DMS153 (cell line): Measurements from ENCODE around the gene CAPN8.
A peak's percentile ranks its signal among the peaks of the same experiment; 100 is the strongest.

ENCODE experiments used
- DNase-seq: peaks from one replicate; lab custom pipeline; 2025; lab: John Stamatoyannopoulos, UW

CAPN8 gene

GRCh38 chr1:223702735-223703667, 37.5 kb upstream of the CAPN8 start:
- DNase-seq, result no peak

- DNase-seq, result no peak
These were observed 35.6 kb upstream of the CAPN8 start for GRCh38 chr1:223700942-223701637.

- no peak for DNase-seq
These were observed 35.0 kb upstream of the CAPN8 start for GRCh38 chr1:223700388-223700918.

DNA sequence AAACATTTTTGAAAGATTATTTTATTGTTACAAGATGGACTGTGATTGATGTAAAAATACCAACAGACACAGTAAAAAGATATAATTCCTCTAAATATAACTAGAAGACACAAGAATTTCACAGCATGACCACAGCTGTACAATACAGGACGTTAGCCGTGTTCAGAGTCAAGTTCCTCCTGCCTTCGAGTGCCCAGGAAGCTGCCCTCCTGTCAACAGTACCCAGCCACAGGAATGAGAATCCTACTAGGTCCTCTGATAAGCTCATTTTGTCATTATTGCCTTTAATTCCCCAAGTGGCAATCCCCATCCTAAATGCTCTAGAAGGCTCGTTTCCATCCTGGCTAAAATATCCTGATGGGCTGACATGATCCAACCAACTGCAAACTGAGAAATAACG, 30.4 kb upstream of the CAPN8 start:
- DNase-seq, result no peak

DNA sequence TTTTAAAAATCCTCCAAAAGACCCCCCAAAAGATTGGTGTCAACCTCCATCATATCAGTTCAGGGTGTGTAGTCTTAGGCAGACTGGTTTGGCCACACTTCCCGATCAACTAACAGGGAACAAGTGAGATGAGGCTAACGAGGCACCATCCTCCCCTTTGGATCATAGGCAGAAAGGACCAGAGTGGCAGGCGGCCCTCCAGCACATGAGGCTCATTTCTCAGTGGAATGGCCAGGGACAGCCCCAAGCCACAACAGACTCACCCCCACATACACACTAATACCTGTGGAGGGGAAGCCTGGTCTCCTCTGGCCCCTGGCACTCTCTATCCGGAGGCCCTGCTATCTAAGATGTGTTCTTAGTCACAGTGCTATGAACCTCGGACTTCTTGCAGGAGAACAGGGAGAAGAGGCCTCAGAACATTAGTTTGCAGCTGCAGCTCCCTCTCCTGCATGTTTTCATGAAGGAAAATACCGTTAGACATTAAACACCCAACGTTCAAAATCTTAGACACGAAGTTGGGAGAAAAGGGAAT, 29.6 kb upstream of the CAPN8 start:
- DNase-seq, result no peak

GRCh38 chr1:223691121-223691520, 25.6 kb upstream of the CAPN8 start:
- DNase-seq, result no peak

GRCh38 chr1:223684488-223684792, 18.9 kb upstream of the CAPN8 start:
- DNase-seq, result no peak

DNA sequence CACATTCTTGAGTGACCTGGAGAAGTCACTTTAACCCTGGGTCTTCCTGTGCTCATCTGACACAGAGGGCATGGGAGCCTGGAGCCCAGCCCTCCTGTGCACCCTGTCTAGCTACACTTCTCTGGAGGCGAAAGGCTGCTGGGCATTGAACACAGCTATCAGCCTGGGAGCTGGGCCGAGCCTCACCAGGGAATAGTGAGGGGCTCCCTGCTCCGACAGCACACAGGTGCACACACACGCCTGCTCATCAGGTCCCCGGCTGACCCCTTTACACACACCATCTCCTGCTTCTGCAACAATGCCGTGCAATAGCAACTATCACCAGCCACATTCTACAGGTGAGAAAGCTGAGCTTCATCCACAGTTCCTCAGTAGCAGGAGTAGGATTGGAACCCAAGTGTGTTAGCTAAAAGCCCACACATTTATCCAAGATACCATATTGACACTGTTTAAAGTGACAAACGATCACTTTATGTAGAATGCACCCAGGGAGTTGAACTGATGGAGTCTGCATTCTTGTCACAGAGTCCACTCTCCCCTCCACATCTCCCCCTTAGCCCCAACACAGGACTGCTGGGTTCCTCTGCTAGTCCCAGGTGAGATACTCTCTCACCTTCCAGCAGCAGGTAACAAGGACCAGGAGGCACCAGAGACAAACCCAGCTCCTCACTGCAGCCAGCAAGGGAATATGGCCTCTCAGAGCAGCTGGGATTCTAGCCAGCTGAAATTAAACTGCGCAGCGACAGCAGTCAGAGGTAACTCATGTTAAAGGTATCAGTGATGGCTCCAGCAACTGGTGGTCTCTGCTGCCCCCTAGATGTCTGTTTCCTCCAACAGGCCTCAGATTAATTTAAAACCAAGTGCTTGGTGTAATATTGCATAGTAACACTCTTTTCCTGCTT, 18.3 kb upstream of the CAPN8 start:
- DNase-seq, result peak; percentile 69

DNA sequence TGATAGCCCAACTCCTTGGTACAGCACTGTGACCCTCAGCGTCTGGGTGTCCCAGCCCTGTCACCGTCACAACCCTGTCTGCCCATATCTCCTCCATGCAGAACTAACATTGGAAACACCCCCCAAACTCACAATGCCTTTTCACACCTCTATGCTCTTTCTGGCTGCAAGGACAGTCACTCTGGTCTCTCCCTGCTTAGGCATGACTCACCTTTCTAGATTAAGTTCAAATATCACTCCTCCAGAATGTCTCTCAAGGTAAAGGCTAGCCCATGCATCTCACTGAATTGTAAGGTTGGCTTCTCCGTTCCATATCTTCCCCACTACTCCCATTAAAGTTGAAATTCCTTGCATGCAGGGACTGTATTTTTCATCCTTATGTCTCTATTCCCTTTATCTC, 17.0 kb upstream of the CAPN8 start:
- no peak for DNase-seq

DNA sequence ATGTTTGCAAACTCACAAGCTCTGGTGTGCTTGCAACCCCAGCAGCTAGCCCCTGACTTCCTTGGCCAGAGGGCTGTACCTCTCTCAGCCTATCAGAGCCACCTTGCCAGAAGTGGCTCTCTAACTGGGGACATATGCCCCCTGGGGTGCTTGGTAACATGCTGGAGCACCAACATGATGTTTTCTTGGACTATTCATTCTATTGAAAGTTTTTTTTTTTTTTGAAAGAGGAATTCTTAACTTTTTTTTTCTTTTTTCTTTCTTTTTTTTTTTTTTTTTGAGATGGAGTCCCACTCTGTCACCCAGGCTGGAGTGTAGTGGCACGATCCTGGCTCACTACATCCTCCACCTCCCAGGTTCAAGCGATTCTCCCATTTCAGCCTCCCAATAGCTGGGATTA, 14.7 kb upstream of the CAPN8 start:
- no peak for DNase-seq

DNA sequence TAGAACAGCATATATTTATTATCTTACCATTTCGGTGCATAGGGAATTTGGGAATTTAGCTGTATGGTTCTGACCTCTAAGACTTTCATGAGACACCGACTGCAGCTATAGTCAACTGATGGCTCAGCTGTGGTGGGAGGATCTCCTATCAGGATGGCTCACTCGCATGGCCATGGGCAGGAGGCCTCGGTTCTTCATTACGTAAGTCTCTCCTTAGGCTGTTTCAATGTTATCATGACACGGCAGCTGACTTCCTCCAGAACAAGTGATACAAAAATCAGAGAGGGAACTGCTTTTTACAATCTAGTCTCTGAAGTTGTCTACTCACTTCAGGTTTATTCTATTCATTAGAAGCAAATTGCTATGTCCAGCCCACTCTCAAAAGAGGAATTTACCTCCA, 13.3 kb upstream of the CAPN8 start:
- DNase-seq, result no peak

DNA sequence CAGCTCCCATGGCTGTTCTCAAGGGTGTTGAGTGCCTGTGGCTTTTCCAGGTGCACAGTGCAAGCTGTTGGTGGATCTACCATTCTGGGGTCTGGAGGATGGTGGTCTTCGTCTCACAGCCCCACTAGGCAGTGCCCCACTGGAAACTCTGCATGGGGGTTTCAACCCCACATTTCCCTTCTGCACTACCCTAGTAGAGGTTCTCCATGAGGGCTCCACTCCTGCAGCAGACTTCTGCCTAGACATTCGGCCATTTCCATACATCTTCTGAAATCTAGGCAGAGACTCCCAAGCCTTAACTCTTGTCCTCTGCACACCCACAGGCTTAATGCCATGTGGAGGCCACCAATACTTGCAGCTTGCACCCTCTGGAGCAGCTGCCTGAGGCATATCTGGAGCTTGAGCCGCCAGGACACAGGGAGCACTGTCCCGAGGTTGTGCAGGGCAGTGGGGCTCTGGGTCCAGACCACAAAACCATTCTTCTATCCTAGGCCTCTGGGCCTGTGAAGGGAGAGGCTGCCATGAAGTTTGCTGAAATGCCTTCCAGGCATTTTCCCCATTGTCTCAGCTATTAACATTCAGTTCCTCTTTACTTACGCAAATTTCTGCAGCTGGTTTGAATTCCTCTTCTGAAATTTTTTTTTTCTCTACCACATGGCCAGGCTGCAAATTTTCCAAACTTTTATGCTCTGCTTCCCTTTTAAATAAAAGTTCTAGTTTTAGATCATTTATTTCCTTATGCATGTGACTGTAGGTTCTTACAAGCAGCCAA, 8.8 kb upstream of the CAPN8 start:
- no peak for DNase-seq

- peak; percentile 34 for DNase-seq
These were observed 5.1 kb upstream of the CAPN8 start for GRCh38 chr1:223670458-223671159.

DNA sequence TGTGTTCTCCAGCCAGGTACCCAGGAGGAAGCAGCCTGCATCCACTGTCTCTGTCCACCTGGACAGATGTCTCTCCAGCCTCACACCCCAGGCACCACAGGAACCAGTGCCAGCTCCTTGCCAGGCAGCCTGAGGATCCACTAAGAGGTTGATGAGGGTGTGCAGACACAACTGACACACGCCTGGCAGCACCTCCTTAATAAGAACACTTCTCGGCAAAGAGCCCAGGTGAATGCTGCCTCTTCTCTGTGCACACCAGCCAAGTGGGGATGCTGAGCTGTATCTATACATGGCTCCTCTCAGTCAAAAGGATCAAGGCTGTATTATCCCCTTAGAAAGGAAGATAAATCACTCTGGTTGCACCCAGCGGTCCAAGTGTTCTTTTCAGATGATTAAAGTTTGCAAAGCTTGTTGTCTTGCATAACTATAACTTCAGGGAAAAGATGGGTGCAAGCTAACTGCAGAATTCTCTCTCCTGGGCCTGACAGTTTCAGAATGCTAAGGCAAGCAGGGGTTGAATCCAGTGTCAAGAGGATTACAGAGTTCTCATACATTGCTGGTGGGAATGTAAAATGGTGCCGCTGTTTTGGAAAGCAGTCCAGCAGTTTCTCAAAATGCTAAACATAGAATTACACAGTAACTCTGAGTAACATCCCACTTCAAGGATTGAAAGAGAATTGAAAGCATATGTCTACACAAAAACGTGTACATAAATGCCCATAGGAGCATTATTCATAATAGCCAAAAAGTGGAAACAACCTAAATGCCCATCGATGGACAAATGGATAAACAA, 3.7 kb upstream of the CAPN8 start:
- DNase-seq, result no peak

GRCh38 chr1:223667484-223668182, 2.1 kb upstream of the CAPN8 start:
- DNase-seq, result no peak

DNA sequence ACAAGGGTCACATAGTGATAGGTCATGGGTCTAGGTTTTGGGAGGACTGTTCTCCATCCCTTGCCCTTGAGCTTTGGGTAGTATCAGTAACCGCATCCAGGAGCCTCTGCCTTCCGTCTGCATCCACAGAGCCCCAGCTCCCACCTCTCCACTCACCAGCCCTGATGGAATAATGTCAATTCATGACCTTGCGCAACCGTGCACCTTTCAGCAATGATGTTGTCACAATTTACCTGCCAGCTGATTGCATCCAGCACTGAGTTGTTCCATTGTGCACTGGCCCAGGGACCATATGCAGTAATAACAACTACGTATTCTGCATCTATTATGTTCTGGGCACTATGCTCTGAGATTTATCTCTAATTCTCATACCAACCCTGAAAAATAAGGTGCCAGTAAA, 1.4 kb downstream of the CAPN8 start:
- DNase-seq, result no peak

DNA sequence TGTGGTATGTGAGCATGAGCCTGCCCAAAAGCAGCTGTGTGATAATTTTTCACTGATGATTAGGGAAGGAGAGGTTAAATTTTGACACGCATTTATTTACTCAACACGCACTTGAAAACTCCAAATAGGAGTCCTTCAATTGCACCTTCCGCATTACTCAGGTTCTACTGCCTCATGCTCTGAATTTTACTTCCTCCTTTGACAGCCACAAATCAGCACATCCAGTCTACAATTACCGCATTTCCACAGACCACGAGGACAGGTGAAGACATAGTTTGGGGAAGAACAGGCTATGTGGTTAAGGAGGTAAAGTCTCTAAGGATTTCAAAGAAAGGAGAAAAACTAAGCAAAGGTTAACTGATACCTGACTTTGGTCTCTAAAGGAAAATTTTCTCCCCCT, 2.6 kb downstream of the CAPN8 start:
- no peak for DNase-seq

- no peak for DNase-seq
These were observed 5.8 kb downstream of the CAPN8 start for GRCh38 chr1:223659711-223660110.

GRCh38 chr1:223657978-223658377, 7.5 kb downstream of the CAPN8 start:
- no peak for DNase-seq
